DOHH2 (cell line): Measurements from ENCODE around the gene PRRT4.

Experiments
- H3F3A ChIP-seq: fragments of 200-600 bp; sonication (generic), shearing (Covaris generic); 2 replicates; pipeline ENCODE4 v1.6.0; 2016; ENCODE audit warnings: antibody characterized with exemption, mild to moderate bottlenecking; ENCODE audit not compliant: control insufficient read depth, insufficient read depth
- H3K27ac ChIP-seq: fragments of 200-600 bp; sonication (generic); 2 replicates; pipeline ENCODE4 v1.5.1; 2014; ENCODE audit warnings: low read depth, mild to moderate bottlenecking, low read length, moderate library complexity
- H3K27me3 ChIP-seq: fragments of 200-600 bp; sonication (generic); 2 replicates; pipeline ENCODE4 v1.6.1; 2014; ENCODE audit warnings: mild to moderate bottlenecking, low read length, mixed read lengths; ENCODE audit not compliant: control insufficient read depth
- H3K36me3 ChIP-seq: fragments of 200-600 bp; sonication (generic); 2 replicates; pipeline ENCODE4 v1.6.1; 2014; ENCODE audit warnings: mild to moderate bottlenecking, low read length, moderate library complexity, mixed read lengths; ENCODE audit not compliant: control insufficient read depth
- H3K4me1 ChIP-seq: fragments of 200-600 bp; sonication (generic); 2 replicates; pipeline ENCODE4 v1.6.1; 2014; ENCODE audit warnings: mild to moderate bottlenecking, low read length, mixed read lengths; ENCODE audit not compliant: control insufficient read depth
- H3K4me2 ChIP-seq: fragments of 200-600 bp; sonication (generic); 2 replicates; pipeline ENCODE4 v1.6.0; 2014; ENCODE audit warnings: mild to moderate bottlenecking, low read length, moderate library complexity
- H3K4me3 ChIP-seq: fragments of 200-600 bp; sonication (generic); 2 replicates; pipeline ENCODE4 v1.5.1; 2014; ENCODE audit warnings: mild to moderate bottlenecking, low read length, mixed read lengths
- H3K79me2 ChIP-seq: fragments of 200-600 bp; sonication (generic); 2 replicates; pipeline ENCODE4 v1.6.1; 2014; ENCODE audit warnings: mild to moderate bottlenecking, low read length, mixed read lengths; ENCODE audit not compliant: control insufficient read depth
- H3K9me2 ChIP-seq: fragments of 200-600 bp; sonication (generic); replicated peaks from 2 replicates; pipeline ENCODE4 v1.6.1; 2014; ENCODE audit warnings: mild to moderate bottlenecking, low read length, mixed read lengths; ENCODE audit not compliant: control insufficient read depth
- H3K9me3 ChIP-seq: fragments of 200-600 bp; sonication (generic); 2 replicates; pipeline ENCODE4 v1.6.1; 2014; ENCODE audit warnings: antibody characterized with exemption, low read length, mixed read lengths; ENCODE audit not compliant: control insufficient read depth, insufficient read depth
- H4K20me1 ChIP-seq: fragments of 200-600 bp; sonication (generic); 2 replicates; pipeline ENCODE4 v1.6.0; 2014; ENCODE audit warnings: low read depth, mild to moderate bottlenecking, antibody characterized with exemption, low read length, moderate library complexity; ENCODE audit not compliant: control insufficient read depth, insufficient read depth
- CTCF ChIP-seq: fragments of 200-600 bp; sonication (generic); IDR thresholded peaks from one replicate; pipeline ENCODE4 v1.5.1; 2014; ENCODE audit warnings: antibody characterized with exemption, mild to moderate bottlenecking, low read depth, low read length; ENCODE audit not compliant: poor library complexity, severe bottlenecking
- EZH2phosphoT487 ChIP-seq: fragments of 200-600 bp; sonication (generic); IDR thresholded peaks from 2 replicates; pipeline ENCODE4 v1.6.1; 2017; ENCODE audit warnings: borderline replicate concordance, mild to moderate bottlenecking, antibody characterized with exemption, low read length, moderate library complexity, mixed read lengths

PRRT4 gene

GRCh38 chr7:128365432-128365831 is 3.9 kb upstream of the PRRT4 start:
- H3K27me3 ChIP-seq, result peaks cover 66% of the 10 kb centered on the region
- no peaks in the 10 kb centered on the region for H3K9me2 ChIP-seq
- no peaks in the 10 kb centered on the region for H4K20me1 ChIP-seq
- H3K79me2 ChIP-seq, result no peaks in the 10 kb centered on the region
- no peak overlapping the region for H3K4me2 ChIP-seq
- peaks cover 12% of the 10 kb centered on the region; the same call in 1 of the 2 replicates for H3K4me1 ChIP-seq
- H3K36me3 ChIP-seq, result no peaks in the 10 kb centered on the region
- no peaks in the 10 kb centered on the region for H3F3A ChIP-seq
- no peak overlapping the region for H3K27ac ChIP-seq
- H3K4me3 ChIP-seq, result no peak overlapping the region
- H3K9me3 ChIP-seq, result no peaks in the 10 kb centered on the region
- no peak for TF ChIP-seq EZH2phosphoT487
- no peak for TF ChIP-seq CTCF

DNA sequence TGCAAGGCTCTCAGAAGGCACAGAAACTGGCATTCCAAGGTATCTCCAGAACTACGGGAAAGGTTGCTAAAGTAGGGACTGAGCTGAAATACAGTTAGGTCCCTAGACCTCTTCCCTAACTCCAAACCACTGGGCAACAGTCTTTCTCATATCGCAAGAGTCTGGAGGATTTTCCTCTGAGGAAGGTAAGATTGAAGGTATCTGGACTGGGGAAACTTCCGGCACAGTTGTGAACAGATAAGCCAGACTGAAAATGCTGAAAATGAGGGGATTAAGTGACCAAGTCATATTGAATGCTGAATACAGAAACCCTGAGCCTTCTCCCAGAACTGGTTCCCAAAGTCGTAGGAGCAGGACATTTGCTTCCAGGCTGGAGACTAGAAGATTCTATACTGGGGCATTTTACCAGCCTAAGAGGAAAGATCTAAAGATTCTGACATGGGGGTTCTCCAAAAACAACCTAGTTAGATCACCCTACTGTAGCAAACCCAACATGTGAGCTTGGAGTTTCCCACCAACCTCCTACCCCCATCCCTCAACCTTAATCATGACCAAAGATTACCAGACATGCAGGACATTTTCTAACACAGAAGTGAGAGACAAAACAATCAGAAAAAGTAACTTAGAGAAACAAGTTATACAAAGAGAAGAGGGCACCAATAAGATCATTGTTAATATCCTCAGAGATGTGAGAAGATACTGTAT is 2.8 kb upstream of the PRRT4 start:
- H3K4me2 ChIP-seq, result no peak overlapping the region
- no peaks in the 10 kb centered on the region for H3K79me2 ChIP-seq
- no peaks in the 10 kb centered on the region for H3K9me3 ChIP-seq
- no peaks in the 10 kb centered on the region for H3K36me3 ChIP-seq
- H3F3A ChIP-seq, result no peaks in the 10 kb centered on the region
- peaks cover 77% of the 10 kb centered on the region for H3K27me3 ChIP-seq
- no peak overlapping the region for H3K4me3 ChIP-seq
- no peaks in the 10 kb centered on the region for H3K9me2 ChIP-seq
- TF ChIP-seq EZH2phosphoT487 (no peak), CTCF (no peak)
- H3K27ac ChIP-seq, result no peak overlapping the region
- no peaks in the 10 kb centered on the region for H4K20me1 ChIP-seq
- peaks cover 12% of the 10 kb centered on the region; the same call in 1 of the 2 replicates for H3K4me1 ChIP-seq

DNA sequence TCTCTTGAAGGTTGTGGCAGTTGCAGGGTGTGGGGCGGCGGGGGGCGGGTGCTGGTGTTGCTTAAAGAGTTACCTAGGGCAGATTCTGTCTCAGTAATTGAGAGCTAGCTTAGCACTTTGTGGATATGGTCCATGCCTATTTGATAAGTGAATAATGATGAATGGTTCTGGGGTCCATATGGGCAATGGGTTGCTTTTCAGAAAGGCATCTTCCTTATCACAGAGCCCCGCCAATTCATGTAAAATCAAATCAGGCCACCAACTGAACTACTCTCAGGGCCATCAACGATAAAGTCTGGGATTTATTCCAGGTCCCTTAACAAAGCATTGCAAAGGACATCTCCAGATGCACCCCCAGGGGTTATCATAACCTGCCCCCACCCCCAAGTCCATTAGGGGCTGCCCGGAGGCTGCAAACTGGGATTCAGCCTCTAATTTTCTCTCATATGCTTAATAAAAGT is 1.8 kb upstream of the PRRT4 start:
- Histone ChIP-seq H3K27me3 (peaks cover 87% of the 10 kb centered on the region), H3K9me3 (no peaks in the 10 kb centered on the region), H3K36me3 (no peaks in the 10 kb centered on the region), H3K9me2 (no peaks in the 10 kb centered on the region), H3K4me2 (no peak overlapping the region), H3K79me2 (no peaks in the 10 kb centered on the region), H3K27ac (no peak overlapping the region), H3K4me3 (no peak overlapping the region), H3K4me1 (peaks cover 12% of the 10 kb centered on the region; the same call in 1 of the 2 replicates), H4K20me1 (no peaks in the 10 kb centered on the region), H3F3A (no peaks in the 10 kb centered on the region)
- TF ChIP-seq EZH2phosphoT487 (no peak), CTCF (no peak)
